Nephron (organoid): ENCODE results near the gene NUFIP2.
"Not testable (repeated sequence)": the region's sequence is repeated elsewhere in the genome, so short reads cannot be mapped to it uniquely, and the experiment has no call there.

ENCODE experiments used
- H3K27ac Mint-ChIP-seq, 3 experiments: 2 replicates each; pipeline ENCODE4 v1.8.0; 2020; ENCODE audit warnings: mixed read lengths in 3 of 3, mild to moderate bottlenecking in 2 of 3, moderate library complexity in 1 of 3
- H3K27me3 Mint-ChIP-seq: 2 replicates; pipeline ENCODE4 v1.8.0; 2021; ENCODE audit warnings: low read depth, mild to moderate bottlenecking, moderate library complexity, mixed read lengths
- H3K36me3 Mint-ChIP-seq: 2 replicates; pipeline ENCODE4 v1.8.0; 2020; ENCODE audit warnings: low read depth, mixed read lengths
- H3K4me1 Mint-ChIP-seq: 2 replicates; pipeline ENCODE4 v1.8.0; 2020; ENCODE audit warnings: mixed read lengths
- H3K4me3 Mint-ChIP-seq, 3 experiments: 2 replicates each; pipeline ENCODE4 v1.8.0; 2020; ENCODE audit warnings: mild to moderate bottlenecking in 3 of 3, mixed read lengths in 3 of 3, moderate library complexity in 2 of 3
- H3K9me3 Mint-ChIP-seq: 2 replicates; pipeline ENCODE4 v1.8.0; 2020; ENCODE audit warnings: mixed read lengths
- CTCF ChIP-seq, 3 experiments: fragments of 200-600 bp; sonication (generic); IDR thresholded peaks; one replicate each; pipeline ENCODE4 v1.5.0; 2021; ENCODE audit warnings: antibody characterized with exemption in 3 of 3; ENCODE audit not compliant: unreplicated experiment in 3 of 3

Gene NUFIP2

GRCh38 chr17:29225396-29225795, 68.6 kb downstream of the NUFIP2 start:
- no peaks in the 10 kb centered on the region for H3K9me3 Mint-ChIP-seq
- peaks cover 3% of the 10 kb centered on the region for H3K27me3 Mint-ChIP-seq
- H3K36me3 Mint-ChIP-seq = no peaks in the 10 kb centered on the region
- H3K4me1 Mint-ChIP-seq = no peaks in the 10 kb centered on the region
- no peak overlapping the region for H3K4me3 Mint-ChIP-seq
- TF ChIP-seq CTCF (IDR thresholded peaks at IDR 0.05; ENCODE audit: unreplicated experiment in 3 of 3) = no peak
- no peak overlapping the region for H3K27ac Mint-ChIP-seq

GRCh38 chr17:29221338-29221737, 72.6 kb downstream of the NUFIP2 start:
- H3K9me3 Mint-ChIP-seq, H3K36me3 Mint-ChIP-seq, H3K27me3 Mint-ChIP-seq, H3K27ac Mint-ChIP-seq, H3K4me3 Mint-ChIP-seq, H3K4me1 Mint-ChIP-seq: not testable (repeated sequence)

GRCh38 chr17:29219378-29220047, 74.4 kb downstream of the NUFIP2 start:
- peak; percentile 95 to 97 (median 97) for TF ChIP-seq CTCF (IDR thresholded peaks at IDR 0.05; ENCODE audit: unreplicated experiment in 3 of 3)
- Mint-ChIP-seq H3K27ac (no peak overlapping the region), H3K36me3 (no peaks in the 10 kb centered on the region), H3K4me3 (no peak overlapping the region), H3K9me3 (no peaks in the 10 kb centered on the region), H3K27me3 (peaks cover 11% of the 10 kb centered on the region), H3K4me1 (peaks cover 14% of the 10 kb centered on the region)

GRCh38 chr17:29216856-29217255, 77.1 kb downstream of the NUFIP2 start:
- H3K4me1 Mint-ChIP-seq = peaks cover 14% of the 10 kb centered on the region
- TF ChIP-seq CTCF (IDR thresholded peaks at IDR 0.05; ENCODE audit: unreplicated experiment in 3 of 3) = no peak

GRCh38 chr17:29216181-29216580, 77.8 kb downstream of the NUFIP2 start:
- H3K27ac Mint-ChIP-seq = no peak overlapping the region
- no peaks in the 10 kb centered on the region for H3K36me3 Mint-ChIP-seq
- H3K27me3 Mint-ChIP-seq = peaks cover 11% of the 10 kb centered on the region
- no peak for TF ChIP-seq CTCF (IDR thresholded peaks at IDR 0.05; ENCODE audit: unreplicated experiment in 3 of 3)
- H3K4me3 Mint-ChIP-seq = no peak overlapping the region
- H3K4me1 Mint-ChIP-seq = peaks cover 14% of the 10 kb centered on the region
- no peaks in the 10 kb centered on the region for H3K9me3 Mint-ChIP-seq

More at GRCh38 chr17:29216856-29217255, 77.1 kb downstream of the NUFIP2 start:
- no peaks in the 10 kb centered on the region for H3K36me3 Mint-ChIP-seq
- H3K27ac Mint-ChIP-seq = no peak overlapping the region
- H3K9me3 Mint-ChIP-seq = no peaks in the 10 kb centered on the region
- peaks cover 11% of the 10 kb centered on the region for H3K27me3 Mint-ChIP-seq
- H3K4me3 Mint-ChIP-seq = no peak overlapping the region

GRCh38 chr17:29215717-29216116, 78.2 kb downstream of the NUFIP2 start:
- Mint-ChIP-seq H3K27me3 (peaks cover 11% of the 10 kb centered on the region), H3K4me1 (peaks cover 14% of the 10 kb centered on the region), H3K4me3 (no peak overlapping the region), H3K36me3 (no peaks in the 10 kb centered on the region), H3K27ac (no peak overlapping the region), H3K9me3 (no peaks in the 10 kb centered on the region)
- TF ChIP-seq CTCF (IDR thresholded peaks at IDR 0.05; ENCODE audit: unreplicated experiment in 3 of 3) = no peak
